A549 (cell line): ENCODE data around the gene ALDH5A1.

Experiments used
- CEBPB ChIP-seq, 2 experiments: fragments of >200 bp in 1 of 2; sonication (Bioruptor Twin) in 1 of 2; formaldehyde crosslinking in 1 of 2; IDR thresholded peaks; 2 replicates each; pipeline ENCODE4 v1.6.1; 2012 to 2016
- CTCF ChIP-seq: fragments of >200 bp; sonication (Bioruptor Twin); formaldehyde crosslinking; IDR thresholded peaks from 3 replicates; pipeline ENCODE4 v1.5.1; 2016
- E2F6 ChIP-seq: IDR thresholded peaks from 2 replicates; pipeline ENCODE4 v1.6.1; 2012; ENCODE audit warnings: low read depth, borderline replicate concordance
- EP300 ChIP-seq, 2 experiments: fragments of >200 bp; sonication (Bioruptor Twin); formaldehyde crosslinking; IDR thresholded peaks; 2 replicates in 1 of 2; 3 replicates in 1 of 2; pipeline ENCODE4 v1.6.1; 2016 to 2017
- FOSL2 ChIP-seq, 2 experiments: fragments of 450-650 bp in 1 of 2; fragments of >200 bp in 1 of 2; sonication (Bioruptor Twin) in 1 of 2; formaldehyde crosslinking; IDR thresholded peaks; 2 replicates each; pipeline versions ENCODE4 v1.5.0 to v1.6.1; 2016 to 2020; ENCODE audit warnings: mild to moderate bottlenecking in 1 of 2, moderate library complexity in 1 of 2
- MAZ ChIP-seq: fragments of 150-350 bp; IDR thresholded peaks from 2 replicates; pipeline ENCODE4 v1.6.1; 2014; ENCODE audit warnings: antibody characterized with exemption, low read depth, low read length, borderline replicate concordance
- NPAS2 ChIP-seq: fragments of 250-450 bp; sonication (Bioruptor Pico); IDR thresholded peaks from 2 replicates; pipeline ENCODE4 v1.8.0; 2022; ENCODE audit warnings: mild to moderate bottlenecking, moderate library complexity, borderline replicate concordance
- NR3C1 ChIP-seq: fragments of >200 bp; sonication (Bioruptor Twin); formaldehyde crosslinking; IDR thresholded peaks from 3 replicates; pipeline ENCODE4 v1.6.1; 2017
- RCOR1 ChIP-seq: fragments of 150-350 bp; IDR thresholded peaks from 2 replicates; pipeline ENCODE4 v1.6.1; 2014; ENCODE audit warnings: antibody characterized with exemption, low read length, low read depth
- ZFP36 ChIP-seq: fragments of 450-650 bp; IDR thresholded peaks from 2 replicates; pipeline ENCODE4 v1.6.1; 2014; ENCODE audit warnings: borderline replicate concordance; ENCODE audit not compliant: partially characterized antibody

- TF ChIP-seq CTCF (no peak), E2F6 (no peak), EP300 (IDR thresholded peaks at IDR 0.05) (no peak), MAZ (no peak), NR3C1 (no peak), NPAS2 (CRISPR knock-in tag) (no peak), FOSL2 (IDR thresholded peaks at IDR 0.05) (no peak), FOSL2 (CRISPR knock-in tag; IDR thresholded peaks at IDR 0.05) (no peak), CEBPB (IDR thresholded peaks at IDR 0.05) (no peak), ZFP36 (no peak), RCOR1 (no peak)
Measured at GRCh38 chr6:24558516-24558915, 63.7 kb downstream of the ALDH5A1 start.
